HAP-1 (cell line): ENCODE data around the gene ZNF75A.
A peak's percentile ranks its signal among the peaks of the same experiment; 100 is the strongest.

Experiments
- DNase-seq, 2 experiments: peaks; one replicate each; pipeline ENCODE4 v3.0.0-alpha.2; 2016 to 2020; ENCODE audit warnings: low spot score in 2 of 2
- H3K27me3 ChIP-seq: fragments of 250-450 bp; sonication (Bioruptor Pico); 2 replicates; pipeline ENCODE4 v1.5.1; 2020; ENCODE audit warnings: low read depth, mild to moderate bottlenecking, moderate library complexity
- H3K36me3 ChIP-seq: fragments of 250-450 bp; sonication (Bioruptor Pico); replicated peaks from 2 replicates; pipeline ENCODE4 v1.5.1; 2020; ENCODE audit warnings: mild to moderate bottlenecking
- H3K4me1 ChIP-seq: fragments of 250-450 bp; sonication (Bioruptor Pico); 2 replicates; pipeline ENCODE4 v1.5.1; 2020; ENCODE audit warnings: mild to moderate bottlenecking
- H3K4me3 ChIP-seq: fragments of 250-450 bp; sonication (Bioruptor Pico); 2 replicates; pipeline ENCODE4 v1.5.1; 2020; ENCODE audit warnings: mild to moderate bottlenecking, moderate library complexity
- H3K9me3 ChIP-seq: fragments of 250-450 bp; sonication (Bioruptor Pico); 2 replicates; pipeline ENCODE4 v1.5.1; 2020; ENCODE audit warnings: mild to moderate bottlenecking, moderate library complexity
- in situ Hi-C: fragments of 300-500 bp; cut with MboI; formaldehyde crosslinking; loops from 3 replicates; pipeline ENCODE4 v1.14.3; 2020; ENCODE audit warnings: low sequenced_read_pairs, inconsistent platforms, mixed read lengths

Gene ZNF75A

DNA sequence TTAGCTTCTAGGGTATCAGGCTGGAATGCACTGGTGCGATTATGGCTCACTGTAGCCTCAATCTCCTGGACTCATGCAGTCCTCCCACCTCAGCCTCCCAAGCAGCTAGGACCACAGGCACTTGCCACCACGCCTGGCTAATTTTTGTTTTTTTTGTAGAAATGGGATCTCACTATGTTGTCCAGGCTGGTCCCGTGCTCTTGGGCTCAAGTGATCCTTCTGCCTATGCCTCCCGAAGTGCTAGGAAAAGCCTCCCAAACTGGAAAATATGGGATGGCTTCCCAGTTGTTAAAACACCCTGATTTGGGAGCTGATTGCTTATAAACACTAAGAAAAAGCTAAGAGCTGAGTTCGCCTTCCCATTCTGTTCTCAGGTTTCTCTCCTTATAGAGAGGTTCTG lies 28.6 kb upstream of the ZNF75A start:
- DNase-seq, result no peak
- in situ Hi-C loops, result no loop called here
- Histone ChIP-seq H3K4me1 (no peaks in the 10 kb centered on the region), H3K9me3 (0 out of 2 replicates have a peak, but pooled peaks cover 4% of the 10 kb centered on the region), H3K27me3 (peaks cover 7% of the 10 kb centered on the region), H3K36me3 (no peaks in the 10 kb centered on the region), H3K4me3 (no peak overlapping the region)

DNA sequence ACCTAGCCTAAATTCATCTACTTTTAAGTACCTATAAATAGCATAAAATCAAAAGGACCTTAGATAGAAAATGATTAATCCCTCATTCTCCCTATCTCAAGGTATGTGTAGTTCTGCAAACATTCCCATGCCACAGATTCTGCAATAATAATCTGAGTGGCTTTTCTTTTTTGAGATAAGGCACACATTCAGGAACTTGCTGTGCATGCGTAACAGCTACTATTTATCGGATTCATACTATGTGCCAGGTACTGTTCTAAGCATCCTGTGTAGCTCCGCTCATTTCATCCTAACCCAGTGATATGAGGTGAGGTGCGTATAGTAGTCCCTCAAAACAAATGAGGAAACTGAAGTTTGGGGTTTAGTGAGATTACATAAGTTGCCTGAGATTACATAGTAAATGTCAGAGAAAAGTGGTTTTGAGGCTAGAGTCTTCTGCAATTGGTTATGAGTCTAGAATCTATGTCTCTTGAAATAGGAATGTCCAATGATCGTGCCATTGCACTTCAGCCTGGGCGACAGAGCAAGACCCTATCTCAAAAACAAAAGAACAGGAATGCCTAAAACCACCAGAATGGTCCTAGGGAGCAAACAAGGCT lies 24.0 kb upstream of the ZNF75A start:
- in situ Hi-C loops, result no loop called here
- Histone ChIP-seq H3K27me3 (peaks cover 7% of the 10 kb centered on the region), H3K4me3 (no peak overlapping the region), H3K4me1 (peaks cover 14% of the 10 kb centered on the region), H3K36me3 (peaks cover 20% of the 10 kb centered on the region), H3K9me3 (0 out of 2 replicates have a peak, but pooled peaks cover 4% of the 10 kb centered on the region)
- no peak for DNase-seq

DNA sequence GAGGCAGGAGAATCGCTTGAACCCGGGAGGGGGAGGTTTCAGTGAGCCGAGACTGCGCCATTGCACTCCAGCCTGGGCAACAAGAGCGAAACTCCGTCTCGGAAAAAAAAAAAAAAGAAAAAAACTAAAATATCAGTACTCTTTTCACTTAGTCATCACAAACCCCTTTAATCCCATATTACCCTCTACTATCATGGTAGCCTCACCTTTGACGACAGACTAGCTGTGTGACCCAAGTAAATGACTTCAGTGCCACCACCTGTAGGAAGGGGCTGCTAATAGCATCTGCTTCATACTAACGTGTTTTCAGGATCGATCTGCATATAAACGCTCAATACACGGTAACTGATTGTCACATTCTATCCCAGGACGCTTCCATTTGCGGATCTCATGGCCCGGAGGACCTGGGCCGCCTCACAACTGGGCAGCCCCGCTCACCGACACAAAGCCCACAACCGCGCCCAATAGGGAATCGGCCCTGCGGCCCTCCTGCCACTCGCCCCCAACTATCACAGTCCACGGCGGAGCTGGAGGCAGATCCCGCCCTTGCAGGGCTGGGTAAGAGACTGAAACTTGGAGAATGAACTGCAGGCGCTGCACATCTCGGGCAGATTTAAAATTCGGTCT lies 23.1 kb upstream of the ZNF75A start:
- 0 out of 2 replicates have a peak, but pooled peaks cover 4% of the 10 kb centered on the region for H3K9me3 ChIP-seq
- H3K4me1 ChIP-seq, result peaks cover 14% of the 10 kb centered on the region
- DNase-seq, result peak; percentile 72 to 79
- H3K36me3 ChIP-seq, result peaks cover 29% of the 10 kb centered on the region
- H3K4me3 ChIP-seq, result peak overlapping the region; percentile 74
- peaks cover 4% of the 10 kb centered on the region; the same call in 1 of the 2 replicates for H3K27me3 ChIP-seq
- in situ Hi-C loops, result no loop called here

DNA sequence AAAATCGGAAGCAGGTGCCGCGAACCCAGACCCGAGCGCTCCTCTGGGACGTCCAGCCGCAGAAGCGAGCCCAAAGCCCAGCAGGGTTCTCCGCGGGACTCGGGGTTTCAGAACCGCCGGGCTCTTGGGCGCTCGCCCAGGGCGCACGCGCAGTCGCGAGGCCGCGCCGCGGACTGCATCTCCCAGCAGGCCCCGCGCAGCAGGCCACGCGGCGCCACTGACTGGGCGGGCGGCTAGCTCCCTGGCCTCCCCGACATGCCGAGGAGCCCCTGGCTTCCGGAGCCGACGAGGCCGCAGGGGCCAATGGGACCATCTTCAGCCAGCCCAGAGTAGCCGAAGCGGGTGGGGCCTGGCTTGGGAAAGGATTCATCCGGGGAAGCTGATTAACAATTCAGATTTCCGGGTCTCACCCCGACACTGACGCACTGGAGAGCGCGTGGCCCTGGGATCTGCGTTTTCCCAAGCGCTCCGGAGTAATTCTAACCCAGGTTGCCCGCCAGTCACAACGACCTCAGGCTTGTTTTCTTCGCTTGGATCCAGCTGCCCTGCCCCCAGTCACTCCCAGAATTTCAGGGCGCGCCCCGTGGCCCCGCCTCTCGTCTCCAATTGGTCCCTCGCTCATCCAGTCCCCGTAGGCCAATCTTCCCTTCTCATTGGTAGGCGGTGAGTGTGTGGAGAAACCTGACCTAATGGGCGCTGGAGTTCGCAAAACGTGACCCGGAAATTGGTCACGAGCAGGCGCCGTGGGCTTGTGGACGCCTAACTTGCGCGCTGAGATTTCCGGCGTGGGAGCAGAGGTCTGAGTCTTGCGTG lies 22.4 kb upstream of the ZNF75A start, which contains the start of gene ZNF263:
TSS of gene ZNF263 (plus strand) at position 762 of the 813 bp plus-strand sequence. CDS start 328 bp downstream, outside the sequence.
- peak; percentile 96 to 97 for DNase-seq
- H3K36me3 ChIP-seq, result peaks cover 34% of the 10 kb centered on the region
- in situ Hi-C loops, result no loop called here

DNA sequence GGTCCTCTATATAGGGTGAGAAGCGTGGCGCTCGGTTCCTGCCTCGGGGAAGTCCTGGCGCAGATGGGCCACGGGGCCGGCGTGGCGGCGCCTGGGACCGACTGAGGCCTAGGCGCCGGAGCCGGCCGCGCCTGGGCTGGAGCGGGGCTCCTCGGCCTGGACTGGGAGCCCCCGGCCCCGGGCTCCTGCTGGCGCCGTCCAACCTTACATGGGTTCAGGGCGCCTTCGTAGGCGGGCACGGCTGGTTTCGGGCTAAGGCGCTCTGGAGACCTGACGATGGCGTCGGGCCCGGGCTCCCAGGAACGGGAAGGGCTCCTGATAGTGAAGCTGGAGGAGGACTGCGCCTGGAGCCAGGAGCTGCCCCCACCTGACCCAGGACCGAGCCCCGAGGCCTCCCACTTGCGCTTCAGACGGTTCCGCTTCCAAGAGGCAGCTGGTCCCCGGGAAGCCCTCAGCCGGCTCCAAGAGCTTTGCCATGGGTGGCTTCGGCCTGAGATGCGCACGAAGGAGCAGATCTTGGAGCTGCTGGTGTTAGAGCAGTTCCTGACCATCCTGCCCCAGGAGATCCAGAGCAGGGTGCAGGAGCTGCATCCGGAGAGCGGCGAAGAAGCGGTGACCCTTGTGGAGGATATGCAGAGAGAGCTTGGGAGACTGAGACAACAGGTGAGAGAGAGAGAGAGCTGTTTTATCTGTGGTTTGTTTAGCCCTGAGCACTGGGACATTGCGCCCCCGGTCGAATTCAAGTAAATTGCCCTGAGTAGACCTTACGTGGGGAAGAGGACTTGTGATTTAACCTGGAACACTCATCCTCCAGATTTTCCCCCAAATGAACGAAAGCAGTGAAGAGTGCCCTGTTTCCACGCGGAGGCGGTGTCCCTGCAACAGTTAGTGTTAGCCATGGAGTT lies 21.5 kb upstream of the ZNF75A start:
- Histone ChIP-seq H3K4me3 (peak overlapping the region; percentile 74), H3K27me3 (no peaks in the 10 kb centered on the region), H3K36me3 (peaks cover 42% of the 10 kb centered on the region), H3K9me3 (peaks cover 11% of the 10 kb centered on the region), H3K4me1 (peaks cover 14% of the 10 kb centered on the region)
- in situ Hi-C loops, result no loop called here
- DNase-seq, result no peak

More for the DNA sequence above, 22.4 kb upstream of the ZNF75A start, which contains the start of gene ZNF263:
- peaks cover 3% of the 10 kb centered on the region; the same call in 1 of the 2 replicates for H3K27me3 ChIP-seq
- H3K4me1 ChIP-seq, result peaks cover 14% of the 10 kb centered on the region
- H3K4me3 ChIP-seq, result peak within 1 kb of the TSS; percentile 74
- H3K9me3 ChIP-seq, result 0 out of 2 replicates have a peak, but pooled peaks cover 4% of the 10 kb centered on the region

DNA sequence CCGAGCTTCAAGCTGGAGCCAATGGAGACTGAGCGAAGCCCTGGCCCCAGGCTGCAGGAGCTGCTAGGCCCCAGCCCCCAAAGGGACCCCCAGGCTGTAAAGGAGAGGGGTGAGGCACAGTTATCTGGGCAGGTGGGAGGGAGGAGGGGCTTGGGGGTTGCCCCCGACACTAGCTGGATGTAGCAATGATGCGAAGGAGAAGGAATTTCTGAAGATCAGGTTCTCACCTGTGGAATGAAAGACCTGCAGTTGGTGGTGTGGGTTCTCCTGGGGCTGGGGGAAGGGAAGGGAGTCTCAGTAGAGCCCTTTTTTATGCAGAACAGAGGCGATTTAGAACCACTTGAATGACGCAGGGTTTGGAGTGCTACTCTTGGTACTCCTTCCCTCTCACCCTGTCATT lies 20.2 kb upstream of the ZNF75A start:
- Histone ChIP-seq H3K4me1 (peaks cover 14% of the 10 kb centered on the region), H3K27me3 (no peaks in the 10 kb centered on the region), H3K4me3 (peak overlapping the region; percentile 74), H3K9me3 (peaks cover 24% of the 10 kb centered on the region), H3K36me3 (peaks cover 55% of the 10 kb centered on the region)
- DNase-seq, result no peak
- in situ Hi-C loops, result no loop called here

DNA sequence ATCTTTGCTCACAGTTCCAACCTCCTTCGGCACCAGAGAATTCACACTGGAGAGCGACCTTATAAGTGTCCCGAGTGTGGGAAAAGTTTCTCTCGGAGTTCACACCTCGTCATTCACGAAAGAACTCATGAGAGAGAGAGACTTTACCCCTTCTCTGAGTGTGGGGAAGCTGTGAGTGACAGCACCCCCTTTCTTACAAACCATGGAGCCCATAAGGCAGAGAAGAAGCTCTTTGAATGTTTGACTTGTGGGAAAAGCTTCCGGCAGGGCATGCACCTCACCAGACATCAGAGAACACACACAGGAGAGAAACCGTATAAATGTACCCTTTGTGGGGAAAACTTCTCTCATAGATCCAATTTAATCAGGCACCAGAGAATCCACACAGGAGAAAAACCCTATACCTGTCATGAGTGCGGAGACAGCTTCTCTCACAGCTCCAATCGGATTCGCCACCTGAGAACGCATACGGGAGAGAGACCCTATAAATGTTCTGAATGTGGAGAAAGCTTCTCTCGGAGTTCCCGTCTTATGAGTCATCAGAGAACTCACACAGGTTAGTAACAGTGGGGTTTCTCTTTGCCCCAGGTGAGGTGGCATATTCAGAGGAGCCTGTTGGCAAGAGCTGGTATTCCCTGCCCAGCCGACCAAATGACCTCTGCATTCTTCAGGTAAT lies 15.2 kb upstream of the ZNF75A start:
- H3K36me3 ChIP-seq, result peaks cover 76% of the 10 kb centered on the region
- H3K4me1 ChIP-seq, result peaks cover 2% of the 10 kb centered on the region
- peaks cover 35% of the 10 kb centered on the region for H3K9me3 ChIP-seq
- no peak for DNase-seq
- in situ Hi-C loops, result no loop called here
- H3K4me3 ChIP-seq, result no peak overlapping the region
- H3K27me3 ChIP-seq, result no peaks in the 10 kb centered on the region

DNA sequence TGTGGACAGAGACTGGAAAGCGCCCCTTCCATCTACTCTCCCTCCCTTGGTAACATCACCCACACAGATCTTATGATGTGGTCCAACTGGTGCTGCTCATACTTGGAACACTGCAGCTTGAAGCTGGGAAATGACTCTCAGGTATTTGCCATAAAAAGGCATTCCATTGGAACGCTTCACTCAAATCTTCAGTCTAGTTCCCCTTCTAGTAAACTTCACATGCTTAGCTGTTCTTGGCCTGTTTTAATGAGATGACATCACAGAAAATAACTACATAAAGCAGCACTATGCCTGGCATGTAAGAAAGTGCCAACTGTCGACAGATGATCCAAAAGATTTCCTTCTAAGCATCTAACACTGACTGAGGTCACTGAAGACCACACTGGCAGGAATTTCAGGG lies 12.7 kb upstream of the ZNF75A start:
- peaks cover 35% of the 10 kb centered on the region for H3K9me3 ChIP-seq
- no peak for DNase-seq
- no peaks in the 10 kb centered on the region for H3K27me3 ChIP-seq
- H3K36me3 ChIP-seq, result peaks cover 51% of the 10 kb centered on the region
- in situ Hi-C loops, result no loop called here
- no peak overlapping the region for H3K4me3 ChIP-seq
- no peaks in the 10 kb centered on the region for H3K4me1 ChIP-seq

DNA sequence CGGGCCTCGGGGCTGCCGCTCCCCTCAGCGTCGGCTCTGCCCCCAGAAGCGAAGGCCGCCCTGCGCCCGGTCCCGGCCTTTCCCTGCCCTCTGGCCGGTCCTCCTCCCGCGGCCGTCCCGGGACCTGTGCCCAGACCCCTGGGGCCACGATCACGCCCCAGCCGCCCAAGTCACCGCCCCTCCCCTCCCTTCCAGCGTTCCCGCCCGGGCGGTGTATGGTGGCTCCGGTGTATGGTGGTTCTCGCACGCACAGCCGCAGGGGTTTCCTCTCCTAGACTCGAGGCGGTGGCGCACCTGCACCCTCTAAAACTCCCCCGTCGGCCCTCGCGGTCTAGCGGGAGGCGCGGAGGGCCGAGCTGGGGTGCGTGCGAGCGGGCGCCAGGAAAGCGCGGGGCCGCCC lies 10.1 kb upstream of the ZNF75A start:
- Histone ChIP-seq H3K4me1 (no peaks in the 10 kb centered on the region), H3K27me3 (no peaks in the 10 kb centered on the region), H3K36me3 (peaks cover 28% of the 10 kb centered on the region), H3K4me3 (no peak overlapping the region), H3K9me3 (peaks cover 15% of the 10 kb centered on the region)
- no peak for DNase-seq
- in situ Hi-C loops, result no loop called here

DNA sequence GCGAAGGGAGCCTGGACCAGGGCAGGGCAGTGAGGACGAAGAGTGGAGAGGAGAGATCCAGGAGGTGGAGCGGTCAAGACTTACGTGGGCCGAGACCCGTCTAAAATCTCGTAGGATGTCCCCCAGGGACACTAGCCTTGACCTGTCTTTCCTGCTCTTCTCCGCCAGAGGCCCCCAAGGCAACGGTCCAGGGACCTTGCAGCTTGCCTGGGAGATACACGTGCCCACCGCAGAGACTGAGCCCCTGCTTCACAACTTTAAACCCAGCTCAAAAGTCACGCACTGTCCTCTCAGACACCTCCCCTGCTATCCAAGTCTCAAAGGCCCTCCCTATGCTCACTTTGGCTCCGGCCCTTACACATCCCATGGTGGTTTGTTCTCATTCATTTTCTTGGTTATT lies 9.5 kb upstream of the ZNF75A start:
- Histone ChIP-seq H3K4me1 (no peaks in the 10 kb centered on the region), H3K9me3 (peaks cover 10% of the 10 kb centered on the region), H3K4me3 (no peak overlapping the region), H3K27me3 (no peaks in the 10 kb centered on the region), H3K36me3 (peaks cover 22% of the 10 kb centered on the region)
- no peak for DNase-seq
- in situ Hi-C loops, result no loop called here

DNA sequence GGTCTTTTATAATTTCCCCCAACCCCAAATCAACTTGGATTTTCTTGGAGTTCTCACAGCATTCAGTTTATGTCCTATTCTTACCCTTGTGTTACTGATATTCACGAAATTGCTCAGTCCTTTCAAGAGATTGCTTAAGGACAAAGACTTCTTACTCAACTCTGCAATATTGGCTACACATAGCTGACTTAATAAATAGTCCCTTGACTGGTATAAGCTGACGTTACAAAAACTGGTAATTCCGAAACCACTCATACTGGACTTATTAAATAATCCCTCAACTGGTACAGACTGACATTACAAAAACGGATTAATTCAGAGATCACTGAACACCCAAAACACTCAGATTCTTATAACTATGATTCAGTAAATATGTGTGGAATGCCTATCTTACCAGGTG lies 927 bp upstream of the ZNF75A start:
- Histone ChIP-seq H3K9me3 (peaks cover 17% of the 10 kb centered on the region), H3K4me1 (peaks cover 12% of the 10 kb centered on the region), H3K36me3 (peaks cover 10% of the 10 kb centered on the region), H3K27me3 (no peaks in the 10 kb centered on the region), H3K4me3 (no peak overlapping the region)
- DNase-seq, result no peak
- in situ Hi-C loops, result no loop called here

DNA sequence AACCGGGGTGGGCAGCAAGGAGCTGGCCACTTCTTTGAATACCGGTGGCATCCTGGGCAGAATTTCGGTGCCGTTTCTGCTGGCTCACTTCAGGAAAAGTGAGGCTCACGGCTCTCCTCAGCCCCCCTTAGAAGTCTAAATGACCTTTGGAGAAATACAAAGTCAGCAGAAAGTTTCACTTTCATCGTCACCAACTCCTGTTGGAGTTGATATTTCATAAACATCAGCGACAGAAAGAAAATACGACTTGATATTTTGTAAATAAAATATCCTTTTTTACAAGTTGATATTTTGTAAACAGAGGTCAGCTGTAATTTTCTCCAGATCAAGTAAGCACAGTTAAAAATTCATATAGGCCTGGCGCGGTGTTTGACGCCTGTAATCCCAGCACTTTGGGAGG lies 781 bp downstream of the ZNF75A start:
- Histone ChIP-seq H3K9me3 (peaks cover 17% of the 10 kb centered on the region), H3K4me3 (peak overlapping the region; percentile 62), H3K4me1 (peaks cover 12% of the 10 kb centered on the region), H3K27me3 (no peaks in the 10 kb centered on the region), H3K36me3 (peaks cover 10% of the 10 kb centered on the region)
- in situ Hi-C loops, result no loop called here
- no peak for DNase-seq

DNA sequence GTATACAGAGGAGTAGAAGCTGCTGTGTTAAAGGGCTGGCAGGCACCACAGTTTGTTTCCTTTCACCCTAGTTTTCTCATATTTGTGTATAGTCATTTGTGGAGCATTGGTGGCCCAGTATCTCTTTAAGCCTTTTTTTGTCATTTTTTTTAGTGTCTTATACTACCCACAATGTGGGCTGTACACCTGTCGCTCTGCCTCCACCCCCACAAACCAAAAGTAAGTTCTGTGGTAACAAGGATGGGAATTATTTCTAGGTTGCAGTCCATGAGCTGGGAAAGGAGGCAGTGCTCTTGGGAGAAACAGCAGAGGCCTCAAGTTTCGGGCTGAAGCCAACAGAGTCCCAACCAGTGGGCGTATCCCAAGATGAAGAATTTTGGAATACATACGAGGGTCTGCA lies 6.2 kb downstream of the ZNF75A start:
- Histone ChIP-seq H3K4me1 (no peaks in the 10 kb centered on the region), H3K36me3 (peaks cover 12% of the 10 kb centered on the region), H3K4me3 (no peak overlapping the region), H3K27me3 (no peaks in the 10 kb centered on the region), H3K9me3 (peaks cover 3% of the 10 kb centered on the region)
- in situ Hi-C loops, result no loop called here
- DNase-seq, result no peak
